ENCODE results near the gene CDHR3.

CDHR3 gene

DNA sequence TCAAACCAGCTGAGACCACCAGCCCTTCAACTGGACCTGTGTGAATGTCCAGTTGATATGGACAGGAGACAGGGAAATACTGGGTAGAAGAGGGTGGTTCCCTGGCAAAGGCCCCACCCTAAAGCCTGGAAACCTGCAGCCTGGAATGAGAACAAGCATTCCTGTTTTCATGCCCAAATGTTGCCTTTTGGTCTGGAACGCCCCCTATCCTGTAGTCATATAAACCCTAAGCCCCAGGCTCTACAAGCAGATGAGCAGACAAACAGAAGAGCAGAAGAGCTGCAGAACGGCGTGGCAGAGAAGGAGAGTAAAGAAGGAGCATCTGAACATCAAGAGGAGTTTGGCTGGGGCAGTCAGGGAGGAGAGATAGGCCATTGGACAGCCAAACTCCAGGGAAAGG is 110.6 kb downstream of the CDHR3 start:
- in situ Hi-C loops (cut with HindIII; ENCODE audit: low sequenced_read_pairs), result no loop called here

GRCh38 chr7:106074257-106074656 is 111.2 kb downstream of the CDHR3 start:
- in situ Hi-C loops (cut with HindIII; ENCODE audit: low sequenced_read_pairs), result no loop called here

- in situ Hi-C loops (cut with HindIII; ENCODE audit: low sequenced_read_pairs), result no loop called here
Measured at GRCh38 chr7:106075937-106076336, 112.9 kb downstream of the CDHR3 start.

DNA sequence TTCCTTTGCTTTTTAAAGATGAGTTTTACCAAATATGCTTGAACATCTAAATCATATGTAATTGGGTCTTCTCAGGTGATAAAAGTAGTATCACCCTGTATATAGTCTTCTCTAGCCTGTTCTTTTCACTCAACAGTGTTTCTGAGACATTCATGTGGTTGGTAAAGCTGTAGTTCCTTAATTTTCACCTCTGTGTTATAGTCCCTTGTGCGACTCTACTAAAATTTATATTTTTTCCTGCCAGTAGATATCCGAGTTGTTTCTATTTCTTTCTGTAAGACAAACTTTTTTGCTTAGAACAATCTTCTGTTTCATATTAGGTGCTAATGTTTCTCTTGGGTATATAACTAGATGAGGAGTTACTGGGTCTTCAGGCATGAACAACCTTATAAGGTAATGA is 113.5 kb downstream of the CDHR3 start:
- in situ Hi-C loops (cut with HindIII; ENCODE audit: low sequenced_read_pairs), result no loop called here

DNA sequence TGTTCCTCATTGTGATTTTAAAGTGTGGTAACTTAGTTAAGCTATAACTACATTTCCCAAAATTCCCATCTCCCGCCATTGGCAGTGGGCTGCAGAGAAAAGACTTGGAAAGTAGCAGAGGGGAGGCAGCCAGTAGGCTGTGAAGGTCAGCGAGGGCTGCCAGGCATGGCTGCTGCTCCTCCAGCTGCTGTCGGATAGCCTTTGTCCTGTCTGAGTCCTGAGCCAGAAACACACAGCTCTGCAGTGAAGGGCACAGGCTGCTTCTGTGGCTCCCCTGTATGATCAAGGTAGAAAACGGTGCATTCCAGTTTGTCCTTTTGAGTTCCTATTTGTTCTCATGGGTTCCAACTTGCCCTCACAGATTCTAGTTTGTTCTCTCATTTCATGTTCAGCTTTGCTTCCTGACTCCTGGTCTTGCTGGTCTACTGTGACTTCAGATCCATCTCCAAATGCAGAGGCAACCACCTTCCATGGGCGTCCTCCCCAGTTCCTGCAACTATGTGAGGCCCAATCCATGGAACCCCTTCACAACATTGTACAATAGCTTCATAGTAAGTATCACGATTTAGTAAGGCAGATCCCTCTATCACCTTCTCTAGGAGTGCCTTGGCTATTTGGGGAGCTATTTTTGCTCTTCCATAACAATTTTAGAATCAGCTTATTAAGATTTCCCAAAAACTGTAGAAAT is 117.4 kb downstream of the CDHR3 start:
- in situ Hi-C loops (cut with HindIII; ENCODE audit: low sequenced_read_pairs), result no loop called here

DNA sequence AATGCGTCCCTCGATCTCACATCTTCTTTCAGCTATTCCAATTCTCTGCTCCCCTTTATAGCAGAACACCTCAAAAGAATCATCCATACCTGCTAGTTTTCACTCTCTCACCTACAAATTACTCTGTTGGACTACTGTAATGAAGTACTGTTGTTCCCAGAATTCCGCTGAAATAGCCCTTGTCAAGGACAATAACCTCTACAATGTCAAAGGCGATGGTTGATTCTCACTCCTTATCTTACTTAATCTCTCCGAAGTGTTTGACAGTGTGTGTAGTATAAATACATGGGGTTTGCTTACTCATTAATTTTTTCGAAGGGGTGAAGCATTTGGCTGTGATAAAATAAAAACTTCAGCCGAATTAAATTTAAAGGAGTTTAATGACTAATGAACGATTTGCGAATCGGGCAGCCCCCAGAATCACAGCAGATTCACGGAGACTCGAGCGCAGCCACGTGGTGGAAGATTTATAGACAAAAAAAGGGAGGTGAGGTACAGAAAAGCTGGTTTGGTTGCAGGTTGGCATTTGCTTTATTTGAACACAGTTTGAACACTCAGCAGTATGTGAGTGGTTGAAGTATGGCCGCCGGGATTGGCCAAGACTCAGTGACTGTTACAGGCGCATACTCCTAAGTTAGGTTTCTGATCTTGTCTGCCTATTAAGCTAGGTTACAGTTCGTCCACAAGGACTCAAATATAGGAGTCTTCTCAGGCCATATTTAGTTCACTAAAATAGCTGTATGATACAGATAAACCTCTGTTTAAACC is 119.2 kb downstream of the CDHR3 start:
- in situ Hi-C loops (cut with HindIII; ENCODE audit: low sequenced_read_pairs), result no loop called here
